T-cell (primary cell): ENCODE results near the gene VAPA. TPM values are rescaled to one million over a fixed set of nuclear protein-coding genes. Genes with fewer than 3 reads are reported as not detected.
"Not testable (repeated sequence)": the region's sequence is repeated elsewhere in the genome, so short reads cannot be mapped to it uniquely, and the experiment has no call there.

Experiments used
- ATAC-seq, 4 experiments: fragments of 200-7000 bp in 3 of 4; fragments of 150-1000 bp in 1 of 4; cut with Tn5 transposase; replicated peaks in 1 of 4; 1 replicate in 3 of 4; 2 replicates in 1 of 4; pipeline ENCODE4 v1.10.0; 2021; ENCODE audit warnings: moderate library complexity in 3 of 4, mild to moderate bottlenecking in 2 of 4, moderate number of reproducible peaks in 1 of 4
- CTCF ChIA-PET, 2 donors: fragments of 300-600 bp; sonication (Branson Sonifier 250); formaldehyde crosslinking; loops; one replicate each; lab custom pipeline; 2022; ENCODE audit warnings: antibody characterized with exemption in 2 of 2; lab: Charles Lee
- POLR2A ChIA-PET, 2 donors: fragments of 300-600 bp; sonication (Branson Sonifier 250); formaldehyde crosslinking; loops; one replicate each; lab custom pipeline; 2022; ENCODE audit warnings: antibody characterized with exemption in 2 of 2; lab: Charles Lee
- DNase-seq, 35 experiments: peaks; one replicate each; pipeline versions ENCODE4 v3.0.0 to v3.0.0-alpha.2; 2013 to 2023
- H3K27ac ChIP-seq: one replicate; pipeline ENCODE4 v1.5.1; 2013; ENCODE audit warnings: low read length
- H3K27me3 ChIP-seq, 2 experiments: replicated peaks in 1 of 2; 1 replicate in 1 of 2; 2 replicates in 1 of 2; pipeline versions ENCODE4 v1.6.1 to v1.7.0; 2013; ENCODE audit warnings: low read length in 1 of 2, mixed read lengths in 1 of 2; ENCODE audit not compliant: control insufficient read depth in 2 of 2, insufficient read depth in 2 of 2; ENCODE audit errors: extremely low read depth in 1 of 2
- H3K36me3 ChIP-seq, 2 donors: 1 replicate in 1 of 2; 2 replicates in 1 of 2; pipeline versions ENCODE4 v1.6.1 to v1.7.0; 2013; ENCODE audit warnings: low read length in 1 of 2; ENCODE audit not compliant: control insufficient read depth in 2 of 2, insufficient read depth in 1 of 2; ENCODE audit errors: extremely low read depth in 1 of 2
- H3K4me1 ChIP-seq, 2 experiments: 1 replicate in 1 of 2; 2 replicates in 1 of 2; pipeline versions ENCODE4 v1.6.1 to v1.7.0; 2013; ENCODE audit warnings: low read length in 2 of 2, mixed read lengths in 1 of 2; ENCODE audit not compliant: insufficient read depth in 2 of 2, control insufficient read depth in 1 of 2; ENCODE audit errors: extremely low read depth in 1 of 2
- H3K4me3 ChIP-seq, 2 donors: 1 replicate in 1 of 2; 2 replicates in 1 of 2; pipeline versions ENCODE4 v1.5.1 to v1.7.0; 2013; ENCODE audit warnings: mild to moderate bottlenecking in 2 of 2, low read length in 1 of 2, moderate library complexity in 1 of 2; ENCODE audit not compliant: control insufficient read depth in 1 of 2; ENCODE audit errors: extremely low read depth in 1 of 2
- H3K9me3 ChIP-seq: 2 replicates; pipeline ENCODE4 v1.7.0; 2013
- H3K27ac Mint-ChIP-seq, 2 donors: one replicate each; pipeline ENCODE4 v1.8.0; 2020 to 2021; ENCODE audit warnings: mild to moderate bottlenecking in 2 of 2, mixed read lengths in 2 of 2
- H3K27me3 Mint-ChIP-seq, 2 donors: one replicate each; pipeline ENCODE4 v1.8.0; 2021 to 2022; ENCODE audit warnings: mixed read lengths in 2 of 2
- H3K36me3 Mint-ChIP-seq: one replicate; pipeline ENCODE4 v1.8.0; 2021; ENCODE audit warnings: mixed read lengths
- H3K4me1 Mint-ChIP-seq, 3 donors: one replicate each; pipeline ENCODE4 v1.8.0; 2020 to 2022; ENCODE audit warnings: mixed read lengths in 3 of 3, mild to moderate bottlenecking in 1 of 3
- H3K4me3 Mint-ChIP-seq, 3 donors: one replicate each; pipeline ENCODE4 v1.8.0; 2020 to 2022; ENCODE audit warnings: mild to moderate bottlenecking in 3 of 3, mixed read lengths in 3 of 3, moderate library complexity in 3 of 3
- H3K9me3 Mint-ChIP-seq, 3 donors: one replicate each; pipeline ENCODE4 v1.8.0; 2020 to 2022; ENCODE audit warnings: mixed read lengths in 3 of 3
- WGBS: methylation state at CpG from one replicate; pipeline ENCODE4 v1.1.5; 2013; ENCODE audit warnings: missing lambda C conversion rate; ENCODE audit not compliant: insufficient coverage; 5-methylcytosine and 5-hydroxymethylcytosine counted together
- total RNA-seq, 35 experiments: library from RNA in 6 of 35; stranded (reverse) in 6 of 35; fragments of 120-200 nt in 1 of 35; gene quantifications; one replicate each; pipeline versions ENCODE4 v1.2.1 to v1.2.4 and lab custom pipeline; 2013 to 2026

VAPA gene
- total RNA-seq, 5 donors from 2014 or later (not counting 1 experiment from before 2014, with no cell fraction given), result 116 to 157 (median 119) TPM

- DNase-seq (no peak), ATAC-seq (no peak)
- peaks cover 0 to 4% of the 10 kb centered on the region in 2 experiments for H3K27me3 ChIP-seq
- no peak overlapping the region for H3K4me3 Mint-ChIP-seq
- no peak overlapping the region for H3K27ac ChIP-seq
- H3K36me3 ChIP-seq, result no peaks in the 10 kb centered on the region
- H3K9me3 ChIP-seq, result no peaks in the 10 kb centered on the region
- H3K27ac Mint-ChIP-seq, result no peak overlapping the region
- H3K4me1 Mint-ChIP-seq, result no peaks in the 10 kb centered on the region
- H3K4me3 ChIP-seq, result no peak overlapping the region
- H3K9me3 Mint-ChIP-seq, result no peaks in the 10 kb centered on the region
- no peaks in the 10 kb centered on the region for H3K4me1 ChIP-seq
- ChIA-PET CTCF (no interaction called here), POLR2A (no interaction called here)
- peaks cover 7 to 15% of the 10 kb centered on the region in 2 donors for H3K27me3 Mint-ChIP-seq
- no peaks in the 10 kb centered on the region for H3K36me3 Mint-ChIP-seq
- WGBS, result no CpG with 5 or more reads among the region's 3 CpGs
These were observed 12.4 kb upstream of the VAPA start for GRCh38 chr18:9901377-9901776.

- H3K36me3 ChIP-seq, H3K4me1 Mint-ChIP-seq, H3K4me3 ChIP-seq, H3K9me3 ChIP-seq, ATAC-seq, H3K4me3 Mint-ChIP-seq, DNase-seq, H3K4me1 ChIP-seq, H3K27ac ChIP-seq, POLR2A ChIA-PET, H3K9me3 Mint-ChIP-seq, H3K27ac Mint-ChIP-seq, H3K27me3 ChIP-seq, CTCF ChIA-PET, H3K36me3 Mint-ChIP-seq: not testable (repeated sequence)
- WGBS, result 88% methylated on average over 5 of the region's 14 CpGs
- peaks cover 14 to 15% of the 10 kb centered on the region in 2 donors for H3K27me3 Mint-ChIP-seq
These were observed 11.6 kb upstream of the VAPA start for GRCh38 chr18:9902264-9902663.

- H3K4me1 ChIP-seq, result no peaks in the 10 kb centered on the region
- ChIA-PET POLR2A (no interaction called here), CTCF (no interaction called here)
- no peak for ATAC-seq
- no peak overlapping the region for H3K27ac ChIP-seq
- Mint-ChIP-seq H3K4me1 (no peaks in the 10 kb centered on the region), H3K27me3 (peaks cover 14 to 17% of the 10 kb centered on the region in 2 donors), H3K9me3 (no peaks in the 10 kb centered on the region), H3K27ac (no peak overlapping the region), H3K4me3 (no peak overlapping the region), H3K36me3 (no peaks in the 10 kb centered on the region)
- 93% methylated on average over 8 of the region's 10 CpGs for WGBS
- no peak overlapping the region for H3K4me3 ChIP-seq
- no peak for DNase-seq
- no peaks in the 10 kb centered on the region for H3K36me3 ChIP-seq
- no peaks in the 10 kb centered on the region for H3K9me3 ChIP-seq
- peaks cover 0 to 4% of the 10 kb centered on the region in 2 experiments for H3K27me3 ChIP-seq
These were observed 11.0 kb upstream of the VAPA start for GRCh38 chr18:9902832-9903231.

- H3K27ac Mint-ChIP-seq, result no peak overlapping the region
- no peak overlapping the region for H3K4me3 ChIP-seq
- no peaks in the 10 kb centered on the region for H3K36me3 Mint-ChIP-seq
- 89% methylated on average over 3 of the region's 5 CpGs for WGBS
- H3K4me3 Mint-ChIP-seq, result no peak overlapping the region
- ATAC-seq (no peak), DNase-seq (no peak)
- H3K4me1 Mint-ChIP-seq, result no peaks in the 10 kb centered on the region
- ChIA-PET POLR2A (no interaction called here), CTCF (interaction anchor here in 1 of 2 donors (0.6 kb wide), 1 partner anchor 15 kb away, joined by 3 read pairs; no protein-coding TSS in a partner anchor)
- no peaks in the 10 kb centered on the region for H3K4me1 ChIP-seq
- H3K36me3 ChIP-seq, result no peaks in the 10 kb centered on the region
- H3K9me3 ChIP-seq, result no peaks in the 10 kb centered on the region
- H3K27me3 ChIP-seq, result peaks cover 0 to 4% of the 10 kb centered on the region in 2 experiments
- H3K27ac ChIP-seq, result no peak overlapping the region
- no peaks in the 10 kb centered on the region for H3K9me3 Mint-ChIP-seq
- H3K27me3 Mint-ChIP-seq, result peaks cover 14 to 22% of the 10 kb centered on the region in 2 donors
These were observed 8.4 kb upstream of the VAPA start for GRCh38 chr18:9905401-9905922.

GRCh38 chr18:9906481-9906880 is 7.3 kb upstream of the VAPA start:
- no peak for DNase-seq
- WGBS, result 40% methylated on average over 1 of the region's 3 CpGs
- H3K4me3 ChIP-seq, result no peak overlapping the region
- H3K27ac Mint-ChIP-seq, result no peak overlapping the region
- H3K9me3 Mint-ChIP-seq, result no peaks in the 10 kb centered on the region
- H3K36me3 Mint-ChIP-seq, result no peaks in the 10 kb centered on the region
- H3K36me3 ChIP-seq, result no peaks in the 10 kb centered on the region
- peaks cover 14 to 22% of the 10 kb centered on the region in 2 donors for H3K27me3 Mint-ChIP-seq
- POLR2A ChIA-PET, result no interaction called here
- no peaks in the 10 kb centered on the region for H3K4me1 Mint-ChIP-seq
- no peak for ATAC-seq
- H3K4me3 Mint-ChIP-seq, result no peak overlapping the region
- H3K4me1 ChIP-seq, result no peaks in the 10 kb centered on the region
- no peak overlapping the region for H3K27ac ChIP-seq
- no peaks in the 10 kb centered on the region for H3K9me3 ChIP-seq
- H3K27me3 ChIP-seq, result peaks cover 0 to 4% of the 10 kb centered on the region in 2 experiments
- CTCF ChIA-PET, result no interaction called here

GRCh38 chr18:9907867-9908266 is 5.9 kb upstream of the VAPA start:
- Histone ChIP-seq H3K4me1 (peaks cover 0 to under 1% of the 10 kb centered on the region in 2 experiments), H3K27me3 (peaks cover 0 to 4% of the 10 kb centered on the region in 2 experiments), H3K4me3 (no peak overlapping the region), H3K27ac (no peak overlapping the region), H3K9me3 (no peaks in the 10 kb centered on the region), H3K36me3 (no peaks in the 10 kb centered on the region)
- WGBS, result no CpG with 5 or more reads among the region's 4 CpGs
- Mint-ChIP-seq H3K4me3 (no peak overlapping the region), H3K36me3 (no peaks in the 10 kb centered on the region), H3K27me3 (peaks cover 14 to 22% of the 10 kb centered on the region in 2 donors), H3K4me1 (peaks cover 2% of the 10 kb centered on the region in 3 donors), H3K9me3 (no peaks in the 10 kb centered on the region), H3K27ac (no peak overlapping the region)
- CTCF ChIA-PET, result no interaction called here
- POLR2A ChIA-PET, result no interaction called here
- ATAC-seq (no peak), DNase-seq (no peak)

- no peak for ATAC-seq
- Mint-ChIP-seq H3K27ac (no peak overlapping the region), H3K9me3 (no peaks in the 10 kb centered on the region), H3K4me1 (peaks cover 8 to 11% (median 9%) of the 10 kb centered on the region in 3 donors), H3K36me3 (no peaks in the 10 kb centered on the region), H3K4me3 (no peak overlapping the region), H3K27me3 (peaks cover 11 to 13% of the 10 kb centered on the region in 2 donors)
- DNase-seq, result no peak
- H3K27ac ChIP-seq, result no peak overlapping the region
- ChIA-PET CTCF (no interaction called here), POLR2A (no interaction called here)
- H3K36me3 ChIP-seq, result no peaks in the 10 kb centered on the region
- peaks cover 0 to 6% of the 10 kb centered on the region in 2 experiments for H3K4me1 ChIP-seq
- H3K27me3 ChIP-seq, result peaks cover 0 to 1% of the 10 kb centered on the region in 2 experiments
- no peaks in the 10 kb centered on the region for H3K9me3 ChIP-seq
- H3K4me3 ChIP-seq, result no peak overlapping the region
These were observed 3.7 kb upstream of the VAPA start for GRCh38 chr18:9910071-9910470.
